ENCODE measurements around the gene APPL1.
"Not testable (repeated sequence)": the region's sequence is repeated elsewhere in the genome, so short reads cannot be mapped to it uniquely, and the experiment has no call there.

APPL1 gene

DNA sequence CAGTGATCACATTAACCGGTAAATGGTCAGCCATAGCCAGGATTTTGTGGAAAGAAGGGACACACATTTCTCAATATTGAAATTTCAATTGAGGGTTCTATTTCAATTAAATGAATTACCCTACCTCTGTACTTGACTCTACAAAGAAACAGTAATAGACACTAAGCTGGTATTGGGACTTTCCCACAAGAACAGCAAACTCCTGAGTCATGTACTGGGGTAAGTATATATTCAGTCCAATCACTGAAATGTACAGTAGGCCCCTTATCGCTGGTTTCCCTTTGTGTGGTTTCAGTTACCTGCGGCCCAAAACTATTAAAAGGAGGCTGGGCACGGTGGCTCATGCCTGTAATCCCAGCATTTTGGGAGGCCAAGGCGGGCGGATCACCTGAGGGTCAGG, 47.3 kb downstream of the APPL1 start:
- no peak for DNase-seq

DNA sequence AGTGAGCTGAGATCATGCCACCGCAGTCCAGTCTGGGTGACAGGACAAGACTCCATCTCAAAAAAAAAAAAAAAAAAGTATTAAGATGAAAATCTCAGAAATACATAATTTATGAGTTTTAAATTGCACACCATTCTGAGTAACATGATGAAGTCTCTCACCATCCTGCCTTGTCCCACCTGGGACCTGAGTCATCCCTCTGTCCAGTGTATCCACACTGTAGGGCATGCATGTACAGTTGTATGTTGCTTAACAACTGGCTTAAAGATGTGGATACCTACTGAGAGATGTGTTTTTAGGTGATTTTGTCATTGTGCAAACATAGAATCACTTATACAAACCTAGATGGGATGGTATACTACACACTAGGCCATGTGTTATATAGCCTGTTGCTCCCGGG, 47.9 kb downstream of the APPL1 start:
- no peak for DNase-seq

DNA sequence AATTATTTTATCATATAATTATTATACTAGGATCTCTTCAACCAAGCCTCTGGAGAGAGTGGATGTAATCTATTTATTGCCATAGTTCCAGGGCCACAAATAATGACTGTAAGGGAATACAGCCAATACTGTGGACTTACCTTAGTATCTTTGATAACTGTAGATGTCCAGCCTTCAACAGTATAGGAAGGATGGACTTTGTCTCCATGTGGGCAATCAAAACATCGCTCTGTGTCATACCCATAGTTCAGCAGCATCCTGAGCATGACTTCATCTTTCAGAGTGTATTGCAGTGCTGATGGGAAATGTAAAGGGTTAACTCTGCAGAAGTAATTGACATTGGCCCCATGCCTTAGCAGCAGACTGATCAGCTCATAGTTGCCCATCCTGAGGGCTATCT, 50.7 kb downstream of the APPL1 start:
- no peak for DNase-seq

DNA sequence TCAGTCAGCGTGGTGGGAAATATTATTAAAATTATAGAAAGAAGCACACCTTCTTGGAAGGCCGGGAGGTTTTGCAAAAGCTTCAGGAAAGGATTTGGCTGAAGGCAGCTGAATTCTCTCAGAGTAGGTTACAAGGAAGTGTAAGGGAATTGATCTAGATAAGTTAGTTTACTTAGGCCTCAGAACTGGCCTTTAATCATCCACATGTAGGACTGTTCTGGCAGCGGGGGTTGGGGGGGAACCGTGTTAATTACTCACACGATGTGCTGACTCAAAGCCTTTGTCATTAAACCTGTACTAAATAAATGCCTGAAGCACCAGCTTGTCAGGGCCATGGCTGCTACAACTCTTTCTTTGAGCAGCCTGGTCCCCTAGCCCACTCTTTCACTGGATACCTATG, 52.2 kb downstream of the APPL1 start:
- no peak for DNase-seq

DNA sequence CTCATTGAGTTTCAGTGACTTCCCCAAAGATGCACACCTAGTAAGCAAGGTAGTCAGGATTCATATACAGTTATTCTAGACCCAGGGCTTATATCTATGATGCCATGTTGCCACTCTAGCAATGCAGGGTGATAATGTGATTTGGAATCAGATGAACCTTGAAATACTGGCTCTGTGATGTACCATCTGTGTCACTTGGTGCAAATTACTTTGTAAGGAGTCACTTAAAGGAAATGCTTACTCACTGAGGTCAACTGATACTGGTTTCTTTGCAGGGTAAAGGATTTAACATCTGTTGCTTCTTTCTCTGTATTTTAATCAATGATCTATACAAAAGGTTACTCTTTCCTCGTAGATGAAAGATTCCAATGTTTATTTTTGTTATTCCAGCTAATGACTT, 54.2 kb downstream of the APPL1 start:
- no peak for DNase-seq

DNA sequence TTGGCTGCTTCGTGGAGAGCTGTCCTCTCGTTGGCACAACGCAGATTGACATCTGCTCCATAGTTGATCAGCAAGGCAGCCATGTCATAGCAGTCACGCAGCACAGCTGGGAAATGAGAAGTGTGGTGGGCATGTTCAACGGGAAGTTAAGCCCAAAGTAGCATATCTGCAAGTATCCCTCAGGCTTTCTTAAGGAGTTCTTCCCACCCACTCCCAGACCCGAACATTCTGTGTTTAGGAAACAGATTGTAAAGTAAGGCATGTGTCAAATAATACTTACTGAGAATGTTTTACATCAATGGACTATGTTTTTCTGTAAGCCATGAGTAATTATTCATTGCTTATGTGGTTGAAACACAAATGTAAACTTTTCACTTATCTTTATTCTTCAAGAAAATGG, 55.8 kb downstream of the APPL1 start:
- DNase-seq: no peak

DNA sequence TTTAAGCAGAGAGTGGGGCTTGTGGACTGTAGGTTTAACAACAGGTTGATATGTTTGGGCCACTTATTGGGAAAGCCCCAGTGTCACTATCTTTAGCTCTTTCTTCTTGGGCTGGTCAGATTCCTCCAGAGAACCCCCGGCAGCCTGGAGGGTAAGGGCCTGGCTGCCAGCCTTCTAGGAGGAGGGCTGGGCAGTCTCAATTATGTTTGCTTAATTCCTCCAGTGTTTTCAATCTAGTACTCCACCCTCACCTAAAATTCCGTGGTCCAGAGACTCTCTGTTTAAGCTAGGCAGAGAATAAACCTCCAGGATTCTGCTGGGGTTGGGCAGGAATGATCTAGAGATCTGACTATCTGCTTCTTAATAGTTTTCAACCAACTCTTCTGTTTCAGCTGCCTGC, 59.7 kb downstream of the APPL1 start:
- DNase-seq: no peak

DNA sequence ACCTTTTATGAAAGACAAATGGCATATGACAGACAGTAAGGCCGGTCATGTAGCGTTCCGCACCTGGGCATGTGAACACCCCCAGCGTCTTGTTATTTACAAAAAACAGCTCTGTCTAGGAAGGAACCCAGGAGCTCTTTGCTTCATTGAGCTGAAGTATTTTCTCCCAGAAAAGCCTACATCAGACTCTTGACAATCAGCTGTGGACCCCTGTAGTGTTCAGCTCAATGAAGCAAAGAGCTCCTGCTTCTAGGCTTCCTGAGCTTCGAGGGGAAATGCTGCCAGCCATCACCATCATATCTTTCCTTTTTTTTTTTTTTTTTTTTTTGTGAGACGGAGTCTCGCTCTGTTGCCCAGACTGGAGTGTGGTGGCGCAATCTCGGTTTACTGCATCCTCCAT, 60.9 kb downstream of the APPL1 start:
- no peak for DNase-seq

DNA sequence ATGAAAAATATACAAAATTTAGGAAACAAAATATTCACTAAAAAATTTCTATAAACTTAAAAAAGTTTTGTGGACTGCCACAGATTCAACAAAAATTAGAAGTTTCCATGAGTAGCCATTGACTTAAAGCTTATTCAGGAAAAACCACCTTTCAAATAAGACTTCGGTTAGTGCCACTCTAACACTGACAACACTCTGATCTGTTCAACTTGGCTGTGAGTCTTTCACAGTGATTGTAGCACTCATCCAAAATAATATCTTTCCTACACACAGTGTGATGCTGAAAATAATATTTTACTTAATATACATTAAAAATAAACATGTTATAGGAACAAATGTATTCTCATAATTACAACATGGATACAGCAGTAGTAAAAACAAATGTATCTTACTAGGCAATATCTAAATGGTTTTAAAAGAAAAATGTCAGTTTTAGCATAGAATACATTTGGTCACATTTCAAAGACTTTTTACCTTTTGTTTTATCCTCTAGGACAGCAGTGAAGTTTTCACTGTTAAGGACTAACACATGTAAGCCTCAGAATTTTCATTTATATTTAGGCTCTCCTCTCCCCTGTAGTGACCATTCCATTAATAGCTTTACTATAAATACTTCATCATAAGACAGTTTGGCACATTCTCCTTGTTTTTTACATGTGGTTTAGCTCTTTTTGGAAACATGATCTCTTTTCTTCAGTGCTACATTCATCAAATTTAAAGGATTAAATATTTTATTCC, 64.8 kb downstream of the APPL1 start, which contains the start of gene ASB14:
ASB14 (minus strand) TSS at position 527 of the 738 bp plus-strand sequence. CDS start 652 bp downstream, outside the sequence.
- no peak for DNase-seq

DNA sequence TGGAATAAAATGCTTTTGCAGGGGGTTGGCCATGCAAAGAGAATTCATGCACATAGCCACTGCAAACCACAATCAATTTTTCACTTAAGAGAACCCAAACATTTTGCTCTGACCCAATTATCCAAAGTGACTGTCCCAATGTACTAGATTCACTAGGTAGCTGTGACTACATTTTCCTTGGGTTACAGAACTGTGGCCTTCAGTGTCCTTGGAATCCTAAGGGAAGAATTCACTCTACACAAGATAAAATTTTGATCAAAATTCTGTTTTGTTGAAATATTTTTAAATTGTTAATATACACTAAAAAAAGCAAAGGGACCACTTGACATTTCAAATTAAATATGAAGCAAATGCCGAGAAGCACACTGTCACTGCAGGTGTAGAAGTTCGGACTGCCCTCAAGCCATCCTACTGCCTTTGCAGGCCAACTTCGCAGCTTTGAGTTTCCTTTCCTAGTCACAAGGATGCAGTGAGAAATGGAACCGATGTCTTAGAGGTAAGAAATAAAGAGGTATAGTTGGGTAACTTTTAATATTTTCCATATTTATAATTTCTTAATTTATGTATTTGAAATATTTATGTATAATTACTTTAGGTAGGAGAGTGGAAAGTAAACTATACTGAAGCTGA, 65.5 kb downstream of the APPL1 start:
- DNase-seq: no peak

DNA sequence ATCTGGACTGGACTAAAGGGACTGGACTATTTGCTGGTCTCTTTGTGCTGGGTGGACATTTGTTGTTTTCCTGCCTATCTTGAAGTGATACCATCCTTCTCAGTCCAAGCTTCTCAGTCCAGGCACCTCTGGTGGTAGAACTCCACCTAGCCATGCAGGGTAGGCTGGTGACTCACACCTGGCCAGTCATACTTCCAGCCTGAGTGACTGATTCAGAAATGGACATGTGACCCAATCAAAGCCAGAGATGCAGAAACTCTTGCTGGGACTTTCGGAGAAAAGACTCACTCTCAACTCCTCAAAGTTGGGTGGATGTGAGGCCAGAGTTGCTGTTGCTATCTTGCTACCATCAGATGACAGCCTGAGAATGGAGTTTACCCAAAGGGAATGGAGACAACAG, 70.5 kb downstream of the APPL1 start:
- DNase-seq: no peak

DNA sequence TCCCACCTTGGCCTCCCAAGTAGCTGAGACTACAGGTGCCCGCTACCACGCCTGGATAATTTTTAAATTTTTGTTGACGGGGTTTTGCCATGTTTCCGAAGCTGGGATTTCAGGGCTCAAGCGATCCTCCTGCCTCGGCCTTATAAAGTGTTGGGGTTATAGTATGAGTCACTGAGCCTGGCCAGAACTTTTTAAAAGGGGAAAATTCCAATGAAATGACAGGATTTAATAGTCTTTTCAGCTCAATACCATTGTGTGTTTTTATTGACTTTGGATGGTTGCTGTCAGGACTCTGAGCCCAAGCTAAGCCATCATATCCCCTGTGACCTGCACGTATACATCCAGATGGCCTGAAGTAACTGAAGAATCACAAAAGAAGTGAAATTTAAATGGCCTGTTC, 76.0 kb downstream of the APPL1 start:
- not testable (repeated sequence) for DNase-seq

DNA sequence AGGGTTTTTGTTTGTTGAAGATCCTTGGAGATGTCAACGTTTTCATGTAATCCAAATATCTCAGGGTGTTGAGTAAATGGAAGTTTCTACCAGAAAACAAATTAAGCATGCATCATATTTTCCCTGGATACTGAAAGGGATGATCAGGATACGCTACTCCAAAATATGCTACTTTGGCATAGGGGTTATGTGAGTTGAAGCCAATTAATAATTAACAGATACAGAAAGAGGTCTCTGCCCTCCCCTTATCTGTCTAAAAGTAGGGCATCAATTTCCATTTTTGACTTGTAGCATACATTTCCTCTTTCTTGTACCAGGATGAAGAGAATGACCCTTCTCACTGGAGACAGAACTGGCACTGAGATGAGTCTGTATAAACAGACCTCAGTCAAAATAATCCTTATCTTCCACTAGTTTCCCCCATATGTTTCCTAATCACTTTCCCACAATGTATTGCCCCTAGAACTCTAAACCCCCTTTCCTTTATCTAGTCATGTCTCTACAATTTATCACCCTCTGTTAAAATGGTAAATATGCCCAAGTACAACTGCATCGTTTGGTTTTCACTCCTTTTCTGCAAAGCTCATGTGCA, 82.3 kb downstream of the APPL1 start:
- no peak for DNase-seq

DNA sequence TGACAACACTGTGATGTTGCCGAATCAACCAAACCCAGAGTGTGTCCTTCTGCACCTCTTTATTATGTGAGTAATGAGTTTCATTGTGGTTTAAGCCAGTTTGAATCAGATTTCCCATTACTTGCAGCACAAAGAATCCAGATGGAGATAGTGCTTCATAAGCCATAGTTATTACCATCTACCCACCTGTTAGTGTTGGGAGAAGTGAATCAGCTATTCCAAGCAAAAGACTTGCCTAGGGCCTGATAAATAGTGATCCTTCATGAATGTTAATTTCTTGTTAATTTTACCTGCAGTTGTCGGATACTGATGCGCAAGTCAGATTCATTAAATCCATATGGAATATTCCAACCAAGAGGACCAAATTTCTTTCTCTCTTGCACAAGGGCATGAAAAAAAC, 86.7 kb downstream of the APPL1 start:
- DNase-seq: no peak

All from right hindlimb (tissue), 1 donor.